ENCODE data around the gene HDAC4. TPM values are rescaled to one million over a fixed set of nuclear protein-coding genes. Genes with fewer than 3 reads are reported as not detected.

The HDAC4 gene
- total and polyA plus RNA-seq, 2 of the 8 experiments (the other 6 are each of a cell fraction or from before 2014, with no cell fraction given), result 15.4 to 31.5 TPM

- ChIA-PET POLR2A (ENCODE audit: partially characterized antibody) (no interaction called here), CTCF (ENCODE audit: partially characterized antibody) (interaction anchor here (0.8 kb wide), 1 partner anchor 38 kb away, joined by 3 read pairs; no protein-coding TSS in a partner anchor)
- Histone ChIP-seq H3K9me3 (ENCODE audit: insufficient read depth in 2 of 2, low read depth in 1 of 2, low read length in 1 of 2) (no peaks in the 10 kb centered on the region), H2AK5ac (ENCODE audit: low read depth, low read length) (no peak overlapping the region), H2AFZ (ENCODE audit: low read length) (no peak overlapping the region), H3K79me1 (ENCODE audit: low read depth, low read length) (peaks cover 3% of the 10 kb centered on the region), H3K23me2 (ENCODE audit: low read depth, low read length) (no peaks in the 10 kb centered on the region), H3K4me2 (ENCODE audit: insufficient read depth in 1 of 2, low read depth in 2 of 2, low read length in 2 of 2) (no peak overlapping the region), H3K27me3 (replicated peaks in 1 of 4; ENCODE audit: control insufficient read depth in 3 of 4, extremely low read depth in 1 of 4, insufficient read depth in 3 of 4, low read length in 3 of 4) (no peaks in the 10 kb centered on the region), H3K18ac (ENCODE audit: extremely low read depth, low read length) (no peak overlapping the region), H2BK5ac (ENCODE audit: low read depth, low read length) (no peak overlapping the region), H2BK15ac (ENCODE audit: low read length) (no peak overlapping the region), H3K9ac (replicated peaks in 1 of 4; ENCODE audit: extremely low read depth in 1 of 4, low read depth in 3 of 4, low read length in 3 of 4) (no peak overlapping the region), H4K8ac (ENCODE audit: extremely low read depth, insufficient read depth, low read length) (no peak overlapping the region), H3K14ac (ENCODE audit: insufficient read length) (no peak overlapping the region), H3K4me3 (ENCODE audit: extremely low read depth in 1 of 4, insufficient read depth in 2 of 4, low read depth in 3 of 4, low read length in 4 of 4) (no peak overlapping the region), H4K20me1 (replicated peaks in 1 of 2; ENCODE audit: control insufficient read depth in 1 of 2, insufficient read depth in 2 of 2, low read length in 2 of 2) (peaks cover 0 to 8% of the 10 kb centered on the region in 2 experiments), H3K36me3 (ENCODE audit: control insufficient read depth in 2 of 4, insufficient read depth in 4 of 4, low read length in 3 of 4) (no peaks in the 10 kb centered on the region), H2BK12ac (ENCODE audit: low read depth, low read length) (no peak overlapping the region), H3K4me1 (replicated peaks in 1 of 4; ENCODE audit: control insufficient read depth in 3 of 4, insufficient read depth in 4 of 4, low read length in 3 of 4) (peaks cover 0 to 9% (median 0%) of the 10 kb centered on the region in 4 experiments; a peak in 2 of 7 replicates), H2BK20ac (ENCODE audit: low read length) (no peak overlapping the region), H3K79me2 (ENCODE audit: control insufficient read depth in 1 of 2, insufficient read depth in 2 of 2, low read length in 2 of 2) (peaks cover 0 to 52% of the 10 kb centered on the region in 2 experiments; a peak in 3 of 4 replicates), H3K56ac (replicated peaks; ENCODE audit: insufficient read length, low read depth, low read length) (no peak overlapping the region), H3K23ac (ENCODE audit: insufficient read length) (no peak overlapping the region), H4K5ac (ENCODE audit: insufficient read length, low read depth, low read length) (no peak overlapping the region), H4K91ac (replicated peaks; ENCODE audit: insufficient read length, low read length) (no peak overlapping the region), H3K27ac (ENCODE audit: low read depth, low read length) (no peak overlapping the region), H3K4ac (replicated peaks; ENCODE audit: insufficient read length, low read depth, low read length) (no peak overlapping the region), H2BK120ac (replicated peaks; ENCODE audit: low read depth, low read length) (no peak overlapping the region)
- WGBS, 2 experiments (ENCODE audit: extremely low coverage in 1 of 2, insufficient coverage in 1 of 2, insufficient read length in 1 of 2, insufficient replicate concordance in 2 of 2, low coverage in 1 of 2, low lambda C conversion rate in 2 of 2, missing lambda C conversion rate in 1 of 2), result 91% methylated on average over 3 of the region's 6 CpGs; no CpG with 5 or more reads in 1 of the 2 experiments
- FAIRE-seq (no peak), DNase-seq (ENCODE audit: low read depth in 1 of 2, low spot score in 2 of 2) (no peak)
- TF ChIP-seq SUZ12 (IDR thresholded peaks at IDR 0.05; ENCODE audit: low read length), result no peak
- no peak for TF ChIP-seq BACH1 (IDR thresholded peaks at IDR 0.05; ENCODE audit: low read length)
- TF ChIP-seq ATF3 (IDR thresholded peaks at IDR 0.05; ENCODE audit: insufficient read depth, low read depth, low read length), result no peak
- no peak for TF ChIP-seq MAFK (IDR thresholded peaks at IDR 0.05; ENCODE audit: low read depth, low read length)
- no peak for TF ChIP-seq RXRA (IDR thresholded peaks at IDR 0.05; ENCODE audit: insufficient read depth, low read depth, low read length)
- TF ChIP-seq KDM1A (IDR thresholded peaks at IDR 0.05; ENCODE audit: borderline replicate concordance, low read length), result no peak
- TF ChIP-seq POLR2A (IDR thresholded peaks at IDR 0.05; ENCODE audit: control extremely low read depth in 1 of 2, low read depth in 2 of 2, low read length in 2 of 2), result no peak
- no peak for TF ChIP-seq CEBPB (IDR thresholded peaks at IDR 0.05; ENCODE audit: low read depth, low read length)
- TF ChIP-seq YY1 (IDR thresholded peaks at IDR 0.05; ENCODE audit: low read depth, low read length), result no peak
Observed at GRCh38 chr2:239232195-239232578, 168.6 kb downstream of the HDAC4 start.

Measured in H1 (cell line).